ENCODE results near the gene LASP1. TPM values are rescaled to one million over a fixed set of nuclear protein-coding genes. Genes with fewer than 3 reads are reported as not detected.
"Not testable (repeated sequence)": the region's sequence is repeated elsewhere in the genome, so short reads cannot be mapped to it uniquely, and the experiment has no call there.

Gene LASP1
- total RNA-seq, 1 donor from 2014 or later: 66.6 TPM

- Mint-ChIP-seq H3K27me3 (ENCODE audit: unreplicated experiment) (no peaks in the 10 kb centered on the region), H3K36me3 (ENCODE audit: unreplicated experiment) (no peaks in the 10 kb centered on the region)
Measured at GRCh38 chr17:38910325-38910724, 40.5 kb downstream of the LASP1 start.

GRCh38 chr17:38911081-38911730 lies 41.3 kb downstream of the LASP1 start:
- DNase-seq: no peak
- Mint-ChIP-seq H3K9me3 (ENCODE audit: unreplicated experiment) (peaks cover 2% of the 10 kb centered on the region), H3K27ac (ENCODE audit: unreplicated experiment) (no peak overlapping the region), H3K4me3 (ENCODE audit: unreplicated experiment) (no peak overlapping the region), H3K4me1 (ENCODE audit: low read depth, unreplicated experiment) (no peaks in the 10 kb centered on the region), H3K36me3 (ENCODE audit: unreplicated experiment) (no peaks in the 10 kb centered on the region), H3K27me3 (ENCODE audit: unreplicated experiment) (no peaks in the 10 kb centered on the region)
- TF ChIP-seq CTCF (IDR thresholded peaks at IDR 0.05; ENCODE audit: partially characterized antibody, unreplicated experiment): no peak

More at GRCh38 chr17:38910325-38910724, 40.5 kb downstream of the LASP1 start:
- TF ChIP-seq CTCF (IDR thresholded peaks at IDR 0.05; ENCODE audit: partially characterized antibody, unreplicated experiment): no peak
- H3K4me1 Mint-ChIP-seq (ENCODE audit: low read depth, unreplicated experiment): no peaks in the 10 kb centered on the region
- no peak overlapping the region for H3K4me3 Mint-ChIP-seq (ENCODE audit: unreplicated experiment)
- no peak overlapping the region for H3K27ac Mint-ChIP-seq (ENCODE audit: unreplicated experiment)
- DNase-seq: no peak
- H3K9me3 Mint-ChIP-seq (ENCODE audit: unreplicated experiment): no peaks in the 10 kb centered on the region

- H3K4me1 Mint-ChIP-seq (ENCODE audit: low read depth, unreplicated experiment); H3K4me3 Mint-ChIP-seq (ENCODE audit: unreplicated experiment); H3K27ac Mint-ChIP-seq (ENCODE audit: unreplicated experiment); H3K27me3 Mint-ChIP-seq (ENCODE audit: unreplicated experiment); H3K36me3 Mint-ChIP-seq (ENCODE audit: unreplicated experiment); DNase-seq; H3K9me3 Mint-ChIP-seq (ENCODE audit: unreplicated experiment): not testable (repeated sequence)
Measured at GRCh38 chr17:38911731-38912081, 41.8 kb downstream of the LASP1 start.

- Mint-ChIP-seq H3K27ac (ENCODE audit: unreplicated experiment) (no peak overlapping the region), H3K9me3 (ENCODE audit: unreplicated experiment) (peaks cover 3% of the 10 kb centered on the region), H3K36me3 (ENCODE audit: unreplicated experiment) (no peaks in the 10 kb centered on the region), H3K27me3 (ENCODE audit: unreplicated experiment) (no peaks in the 10 kb centered on the region), H3K4me1 (ENCODE audit: low read depth, unreplicated experiment) (no peaks in the 10 kb centered on the region), H3K4me3 (ENCODE audit: unreplicated experiment) (no peak overlapping the region)
- DNase-seq: no peak
- no peak for TF ChIP-seq CTCF (IDR thresholded peaks at IDR 0.05; ENCODE audit: partially characterized antibody, unreplicated experiment)
Measured at GRCh38 chr17:38912221-38912813, 42.5 kb downstream of the LASP1 start.

GRCh38 chr17:38914741-38915638 lies 45.1 kb downstream of the LASP1 start:
- Mint-ChIP-seq H3K9me3 (ENCODE audit: unreplicated experiment) (peaks cover 5% of the 10 kb centered on the region), H3K4me3 (ENCODE audit: unreplicated experiment) (no peak overlapping the region), H3K27ac (ENCODE audit: unreplicated experiment) (no peak overlapping the region), H3K27me3 (ENCODE audit: unreplicated experiment) (peaks cover 2% of the 10 kb centered on the region), H3K4me1 (ENCODE audit: low read depth, unreplicated experiment) (no peaks in the 10 kb centered on the region), H3K36me3 (ENCODE audit: unreplicated experiment) (no peaks in the 10 kb centered on the region)
- DNase-seq: no peak
- no peak for TF ChIP-seq CTCF (IDR thresholded peaks at IDR 0.05; ENCODE audit: partially characterized antibody, unreplicated experiment)

All from glutamatergic neuron (in vitro differentiated cells).